Measurements from ENCODE around the gene ADSL.

The ADSL gene

DNA sequence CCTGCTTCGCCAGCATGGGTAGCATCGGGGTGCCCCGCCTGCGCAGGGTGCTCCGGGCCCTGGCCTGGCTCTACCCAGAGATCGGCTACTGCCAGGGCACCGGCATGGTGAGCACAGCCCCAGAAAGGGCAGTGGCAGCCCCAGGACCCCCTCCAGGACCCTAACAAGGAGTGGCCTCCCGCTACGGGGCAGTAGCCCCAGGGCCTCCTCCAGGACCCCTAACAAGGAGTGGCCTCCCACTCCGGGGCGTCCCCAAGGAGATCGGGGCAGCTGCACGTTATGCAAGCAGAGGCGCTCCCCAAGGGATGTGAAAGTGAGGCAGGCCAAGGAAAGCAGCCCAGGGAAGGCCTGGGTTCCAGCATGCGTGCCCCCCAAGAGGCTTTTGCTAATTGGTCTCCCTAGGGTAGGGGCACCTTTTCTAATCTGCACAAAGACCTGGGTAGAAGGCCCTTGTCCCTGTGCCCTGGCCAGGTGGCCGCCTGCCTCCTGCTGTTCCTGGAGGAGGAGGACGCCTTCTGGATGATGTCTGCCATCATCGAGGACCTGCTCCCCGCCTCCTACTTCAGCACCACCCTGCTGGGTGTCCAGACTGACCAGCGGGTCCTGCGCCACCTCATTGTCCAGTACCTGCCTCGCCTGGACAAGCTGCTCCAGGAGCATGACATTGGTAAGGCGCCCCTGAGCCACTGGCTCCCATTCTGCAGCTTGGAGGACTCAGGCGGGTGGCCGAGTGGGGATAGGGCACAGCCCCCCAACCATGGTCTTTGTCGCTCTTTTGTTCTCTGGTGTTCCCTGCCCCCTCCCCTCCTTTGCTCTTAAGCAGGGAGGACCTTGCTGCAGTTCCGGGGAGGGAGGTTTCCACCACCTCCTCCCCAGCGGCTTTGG, 59.1 kb downstream of the ADSL start:
- no peak overlapping the region for H2AFZ ChIP-seq (ENCODE audit: low read depth, low read length)
- no peaks in the 10 kb centered on the region for H3K9me3 ChIP-seq (ENCODE audit: low read length)
- H3K36me3 ChIP-seq (ENCODE audit: insufficient read depth, low read length): peaks cover 85% of the 10 kb centered on the region
- H3K27me3 ChIP-seq (ENCODE audit: insufficient read depth, low read length): no peaks in the 10 kb centered on the region
- H3K4me3 ChIP-seq (ENCODE audit: low read length): no peak overlapping the region
- no peaks in the 10 kb centered on the region for H3K4me1 ChIP-seq (ENCODE audit: insufficient read depth, low read length)

DNA sequence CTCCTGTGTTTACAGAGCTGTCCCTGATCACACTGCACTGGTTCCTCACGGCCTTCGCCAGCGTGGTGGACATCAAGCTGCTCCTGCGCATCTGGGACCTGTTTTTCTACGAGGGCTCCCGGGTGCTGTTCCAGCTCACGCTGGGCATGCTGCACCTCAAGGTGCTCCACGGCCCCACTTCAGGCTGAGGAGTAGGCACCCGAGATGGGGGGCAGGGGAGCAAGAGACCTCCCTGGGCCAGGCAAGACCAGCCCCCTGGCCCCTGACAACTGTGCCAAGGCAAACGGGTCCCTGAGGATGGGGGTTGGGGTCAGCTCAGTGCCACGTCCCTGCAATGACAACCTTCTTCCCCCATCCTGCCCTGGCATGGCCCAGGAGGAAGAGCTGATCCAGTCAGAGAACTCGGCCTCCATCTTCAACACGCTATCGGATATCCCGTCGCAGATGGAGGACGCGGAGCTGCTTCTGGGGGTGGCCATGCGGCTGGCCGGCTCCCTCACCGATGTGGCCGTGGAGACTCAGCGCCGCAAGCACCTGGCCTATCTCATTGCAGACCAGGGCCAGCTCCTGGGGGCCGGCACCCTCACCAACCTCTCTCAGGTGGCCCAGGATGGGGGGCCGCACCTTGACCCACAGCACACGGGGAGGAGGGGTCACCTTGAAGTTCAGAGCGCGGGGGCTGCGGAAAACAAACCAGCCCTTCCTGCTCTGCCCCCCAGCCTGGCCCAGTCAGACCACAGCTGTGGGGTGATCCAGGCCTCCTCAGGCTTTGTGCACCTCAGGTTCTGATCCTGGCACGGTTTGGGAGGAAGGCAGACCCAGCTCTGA, 60.0 kb downstream of the ADSL start:
- no peaks in the 10 kb centered on the region for H3K9me3 ChIP-seq (ENCODE audit: low read length)
- H3K27me3 ChIP-seq (ENCODE audit: insufficient read depth, low read length): no peaks in the 10 kb centered on the region
- H3K36me3 ChIP-seq (ENCODE audit: insufficient read depth, low read length): peaks cover 88% of the 10 kb centered on the region
- no peaks in the 10 kb centered on the region for H3K4me1 ChIP-seq (ENCODE audit: insufficient read depth, low read length)
- no peak overlapping the region for H3K4me3 ChIP-seq (ENCODE audit: low read length)
- no peak overlapping the region for H2AFZ ChIP-seq (ENCODE audit: low read depth, low read length)

DNA sequence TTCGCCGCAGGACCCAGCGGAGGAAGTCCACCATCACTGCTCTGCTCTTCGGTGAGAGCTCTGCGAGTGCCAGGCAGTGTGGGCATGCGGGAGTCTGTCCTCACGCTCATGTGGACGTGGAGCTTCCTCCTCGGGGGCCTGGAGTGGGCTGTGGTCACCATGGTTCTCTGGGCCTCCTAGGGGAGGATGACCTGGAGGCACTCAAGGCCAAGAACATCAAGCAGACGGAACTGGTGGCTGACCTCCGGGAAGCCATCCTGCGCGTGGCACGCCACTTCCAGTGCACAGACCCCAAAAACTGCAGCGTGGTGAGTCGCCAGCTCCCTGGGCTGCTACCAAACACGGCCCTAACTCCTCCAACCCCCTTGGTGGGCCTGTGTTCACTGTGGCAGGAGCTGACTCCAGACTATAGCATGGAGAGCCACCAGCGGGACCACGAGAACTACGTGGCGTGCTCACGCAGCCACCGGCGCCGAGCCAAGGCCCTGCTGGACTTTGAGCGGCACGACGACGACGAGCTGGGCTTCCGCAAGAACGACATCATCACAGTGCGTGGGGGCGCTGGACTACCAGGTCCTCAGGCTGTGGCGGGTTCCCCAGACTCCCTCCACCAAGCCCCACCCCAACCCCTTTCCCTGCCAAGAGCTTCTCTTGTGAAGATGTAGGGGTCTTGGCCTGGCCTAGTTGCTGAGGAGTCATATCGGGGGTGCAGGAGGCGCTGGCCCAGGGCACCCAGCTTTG, 60.9 kb downstream of the ADSL start:
- no peaks in the 10 kb centered on the region for H3K4me1 ChIP-seq (ENCODE audit: insufficient read depth, low read length)
- H2AFZ ChIP-seq (ENCODE audit: low read depth, low read length): no peak overlapping the region
- H3K9me3 ChIP-seq (ENCODE audit: low read length): no peaks in the 10 kb centered on the region
- H3K27me3 ChIP-seq (ENCODE audit: insufficient read depth, low read length): no peaks in the 10 kb centered on the region
- no peak overlapping the region for H3K4me3 ChIP-seq (ENCODE audit: low read length)
- H3K36me3 ChIP-seq (ENCODE audit: insufficient read depth, low read length): peaks cover 87% of the 10 kb centered on the region

DNA sequence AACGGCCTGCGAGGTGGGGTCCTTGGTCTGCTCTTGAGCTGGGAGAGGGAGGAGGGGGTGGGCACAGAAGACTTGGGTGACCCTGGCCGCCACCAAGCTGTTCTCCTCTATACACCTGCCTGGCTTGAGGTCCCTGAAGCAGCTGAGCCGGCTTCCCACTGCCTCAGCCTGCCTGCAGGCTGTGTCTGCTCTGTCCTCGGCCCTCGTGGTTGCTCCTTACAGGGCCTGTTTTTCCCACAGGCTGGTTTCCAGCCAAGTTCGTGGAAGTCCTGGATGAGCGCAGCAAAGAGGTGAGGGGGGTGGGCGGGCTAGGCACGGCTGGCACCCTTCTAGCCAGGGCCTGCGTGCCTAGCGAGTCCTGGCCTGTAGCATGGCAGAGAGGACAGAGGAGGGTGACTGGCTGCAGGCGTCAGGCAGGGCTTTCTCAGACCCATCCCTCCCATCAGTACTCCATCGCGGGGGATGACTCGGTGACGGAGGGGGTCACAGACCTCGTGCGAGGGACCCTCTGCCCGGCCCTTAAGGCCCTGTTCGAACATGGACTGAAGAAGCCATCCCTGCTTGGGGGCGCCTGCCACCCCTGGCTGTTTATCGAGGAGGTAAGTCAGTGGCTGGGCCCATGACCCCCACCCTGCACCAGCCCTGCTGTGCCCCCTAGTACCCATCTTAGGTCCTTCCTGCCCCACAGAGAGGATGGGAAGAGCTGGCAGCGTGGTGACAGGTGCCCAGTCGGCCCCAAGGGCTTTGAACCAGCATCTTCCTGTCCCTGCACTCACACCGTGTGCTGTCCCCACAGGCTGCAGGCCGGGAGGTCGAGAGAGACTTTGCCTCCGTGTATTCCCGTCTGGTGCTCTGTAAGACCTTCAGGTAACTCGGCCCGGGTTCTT, 61.8 kb downstream of the ADSL start:
- Histone ChIP-seq H3K36me3 (ENCODE audit: insufficient read depth, low read length) (peaks cover 85% of the 10 kb centered on the region), H3K4me3 (ENCODE audit: low read length) (no peak overlapping the region), H3K9me3 (ENCODE audit: low read length) (no peaks in the 10 kb centered on the region), H3K4me1 (ENCODE audit: insufficient read depth, low read length) (no peaks in the 10 kb centered on the region), H2AFZ (ENCODE audit: low read depth, low read length) (no peak overlapping the region), H3K27me3 (ENCODE audit: insufficient read depth, low read length) (no peaks in the 10 kb centered on the region)

DNA sequence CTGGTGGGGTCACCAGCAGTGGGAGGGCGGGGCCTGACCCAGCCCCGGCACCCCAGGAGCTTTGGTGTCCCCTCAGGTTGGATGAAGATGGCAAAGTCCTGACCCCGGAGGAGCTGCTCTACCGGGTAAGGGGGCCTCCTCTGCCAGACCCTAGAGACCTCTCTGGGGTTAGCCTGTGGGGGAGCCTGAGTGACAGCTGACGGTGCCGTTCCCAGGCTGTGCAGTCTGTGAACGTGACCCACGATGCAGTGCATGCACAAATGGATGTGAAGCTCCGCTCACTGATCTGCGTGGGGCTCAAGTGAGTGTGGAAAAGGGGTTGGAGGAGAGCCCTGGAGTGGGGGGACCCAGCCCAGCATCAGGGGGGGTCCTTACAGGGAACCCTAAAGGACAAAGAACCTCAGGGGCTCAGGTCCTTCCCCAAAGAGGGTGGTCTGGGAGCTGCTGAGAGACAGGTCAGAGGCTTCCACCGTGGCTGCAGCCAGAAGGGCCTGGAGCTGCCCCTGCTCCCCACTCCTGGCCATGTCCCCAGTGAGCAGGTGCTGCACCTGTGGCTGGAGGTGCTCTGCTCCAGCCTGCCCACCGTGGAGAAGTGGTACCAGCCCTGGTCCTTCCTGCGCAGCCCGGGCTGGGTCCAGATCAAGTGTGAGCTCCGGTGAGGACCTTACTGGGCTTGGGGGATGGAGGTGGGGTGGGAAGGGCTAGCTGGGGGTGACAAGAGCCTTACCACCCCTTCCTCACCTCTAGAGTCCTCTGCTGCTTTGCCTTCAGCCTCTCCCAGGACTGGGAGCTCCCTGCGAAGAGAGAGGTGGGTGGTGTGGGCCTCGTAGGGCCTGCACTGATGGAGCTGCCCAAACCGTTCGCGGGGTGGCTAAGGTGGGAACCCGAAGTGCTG, 62.7 kb downstream of the ADSL start:
- peaks cover 79% of the 10 kb centered on the region for H3K36me3 ChIP-seq (ENCODE audit: insufficient read depth, low read length)
- no peaks in the 10 kb centered on the region for H3K9me3 ChIP-seq (ENCODE audit: low read length)

DNA sequence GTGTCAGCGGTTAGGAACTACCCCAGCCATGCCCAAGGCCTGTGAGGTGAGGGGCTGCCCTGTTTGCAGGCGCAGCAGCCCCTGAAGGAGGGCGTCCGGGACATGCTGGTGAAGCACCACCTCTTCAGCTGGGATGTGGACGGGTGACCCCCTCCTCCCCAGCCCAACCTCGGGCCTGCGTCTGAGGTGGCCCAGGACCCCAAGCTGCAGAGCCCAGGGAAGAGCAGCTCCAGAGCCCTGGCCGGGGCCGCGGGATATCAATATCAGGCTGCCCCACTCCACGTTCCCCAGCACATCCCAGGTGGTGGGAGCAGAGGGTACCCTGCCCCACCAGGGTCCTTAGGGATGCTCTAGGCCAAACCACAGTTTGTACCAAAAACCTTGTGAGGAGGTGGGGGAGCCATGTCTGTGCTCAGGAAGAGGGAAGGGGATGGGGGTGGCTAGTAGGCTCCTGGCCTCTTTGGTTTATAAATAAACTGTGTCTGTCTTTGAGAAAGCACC, 63.4 kb downstream of the ADSL start:
- no peaks in the 10 kb centered on the region for H3K27me3 ChIP-seq (ENCODE audit: insufficient read depth, low read length)
- peaks cover 72% of the 10 kb centered on the region for H3K36me3 ChIP-seq (ENCODE audit: insufficient read depth, low read length)
- H3K9me3 ChIP-seq (ENCODE audit: low read length): no peaks in the 10 kb centered on the region
- no peak overlapping the region for H3K4me3 ChIP-seq (ENCODE audit: low read length)
- H2AFZ ChIP-seq (ENCODE audit: low read depth, low read length): no peak overlapping the region
- no peaks in the 10 kb centered on the region for H3K4me1 ChIP-seq (ENCODE audit: insufficient read depth, low read length)

More for the DNA sequence above, 62.7 kb downstream of the ADSL start:
- Histone ChIP-seq H3K4me1 (ENCODE audit: insufficient read depth, low read length) (no peaks in the 10 kb centered on the region), H2AFZ (ENCODE audit: low read depth, low read length) (no peak overlapping the region), H3K4me3 (ENCODE audit: low read length) (no peak overlapping the region), H3K27me3 (ENCODE audit: insufficient read depth, low read length) (no peaks in the 10 kb centered on the region)

DNA sequence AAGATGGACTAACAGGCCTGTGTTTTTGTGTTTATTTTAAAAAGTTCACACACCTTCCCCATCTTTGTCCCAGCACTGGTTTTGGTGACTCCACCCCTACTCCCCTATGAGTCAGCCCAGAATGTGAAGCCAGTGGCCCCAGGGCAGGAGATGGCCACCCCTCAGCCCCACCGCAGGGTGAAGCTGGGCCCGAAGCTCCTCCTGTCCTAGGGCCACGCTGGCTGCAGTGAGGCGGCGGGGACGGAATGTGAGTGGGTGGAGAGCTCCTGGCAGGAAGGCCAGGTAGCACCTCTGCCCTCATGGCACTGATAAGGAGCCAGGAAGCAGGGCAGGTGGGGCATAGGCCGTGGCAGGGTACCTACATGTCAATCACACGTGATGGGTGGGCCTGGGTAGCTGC, 64.0 kb downstream of the ADSL start:
- no peaks in the 10 kb centered on the region for H3K9me3 ChIP-seq (ENCODE audit: low read length)
- H3K36me3 ChIP-seq (ENCODE audit: insufficient read depth, low read length): peaks cover 68% of the 10 kb centered on the region
- no peaks in the 10 kb centered on the region for H3K27me3 ChIP-seq (ENCODE audit: insufficient read depth, low read length)
- H3K4me3 ChIP-seq (ENCODE audit: low read length): no peak overlapping the region
- no peaks in the 10 kb centered on the region for H3K4me1 ChIP-seq (ENCODE audit: insufficient read depth, low read length)
- H2AFZ ChIP-seq (ENCODE audit: low read depth, low read length): no peak overlapping the region

DNA sequence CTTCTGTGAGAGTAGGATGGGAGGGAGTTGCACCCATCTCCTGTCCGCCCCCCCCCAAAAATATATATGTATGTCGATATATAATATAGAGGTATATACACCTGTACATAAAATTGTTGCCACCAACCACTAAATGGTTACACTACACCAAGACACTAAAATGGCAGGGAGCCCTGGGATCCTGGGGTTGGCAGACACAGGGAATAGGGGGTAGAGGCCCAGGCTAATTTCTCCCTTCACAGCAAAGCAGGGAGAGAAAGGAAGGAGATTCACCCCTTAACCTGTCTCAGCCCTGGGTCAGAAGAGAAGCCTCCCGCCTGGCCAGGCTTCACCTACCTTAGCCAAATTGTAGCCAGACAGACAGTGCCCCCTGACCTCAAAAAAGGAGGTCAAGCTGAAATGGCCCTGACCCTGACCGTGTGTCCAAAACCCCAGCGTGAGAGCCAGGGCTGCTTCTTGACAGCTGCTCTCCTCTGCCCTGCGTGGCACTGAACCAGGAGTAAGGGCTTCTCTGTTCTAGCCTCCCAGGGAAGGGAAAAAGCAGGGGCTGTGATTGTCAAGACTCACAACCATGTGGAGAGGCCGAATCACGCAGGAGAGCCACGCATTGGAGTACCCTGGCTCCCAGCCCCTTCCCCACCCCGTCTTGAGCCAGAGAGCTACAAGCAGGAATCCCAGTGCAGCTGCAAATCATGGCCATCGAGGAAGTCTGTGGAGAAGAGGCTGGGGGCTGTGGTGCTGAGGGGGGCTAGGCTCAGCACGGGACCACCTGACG, 64.6 kb downstream of the ADSL start:
- Histone ChIP-seq H3K9me3 (ENCODE audit: low read length) (no peaks in the 10 kb centered on the region), H3K36me3 (ENCODE audit: insufficient read depth, low read length) (peaks cover 68% of the 10 kb centered on the region), H3K4me3 (ENCODE audit: low read length) (no peak overlapping the region), H2AFZ (ENCODE audit: low read depth, low read length) (no peak overlapping the region), H3K27me3 (ENCODE audit: insufficient read depth, low read length) (no peaks in the 10 kb centered on the region), H3K4me1 (ENCODE audit: insufficient read depth, low read length) (no peaks in the 10 kb centered on the region)

DNA sequence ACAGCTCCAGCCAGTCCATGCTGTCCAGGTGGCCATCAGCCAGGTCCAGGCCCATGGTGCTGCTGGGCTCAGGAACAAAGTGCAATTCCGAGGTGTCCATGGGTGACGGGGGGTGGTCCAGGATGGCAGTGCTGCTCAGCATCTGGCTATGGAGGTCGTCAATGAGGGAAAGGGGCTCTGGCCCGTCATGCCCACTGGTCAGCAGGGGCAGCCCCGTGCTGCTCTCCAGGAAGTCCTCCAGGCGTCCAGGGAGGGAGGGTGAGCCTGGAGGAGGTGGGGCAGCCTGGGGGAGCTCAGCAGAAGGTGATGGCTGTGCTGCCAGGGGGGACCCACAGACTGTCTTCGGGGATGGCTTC, 65.2 kb downstream of the ADSL start:
- Histone ChIP-seq H3K9me3 (ENCODE audit: low read length) (no peaks in the 10 kb centered on the region), H2AFZ (ENCODE audit: low read depth, low read length) (no peak overlapping the region), H3K4me1 (ENCODE audit: insufficient read depth, low read length) (no peaks in the 10 kb centered on the region), H3K36me3 (ENCODE audit: insufficient read depth, low read length) (peaks cover 64% of the 10 kb centered on the region), H3K4me3 (ENCODE audit: low read length) (no peak overlapping the region), H3K27me3 (ENCODE audit: insufficient read depth, low read length) (no peaks in the 10 kb centered on the region)

DNA sequence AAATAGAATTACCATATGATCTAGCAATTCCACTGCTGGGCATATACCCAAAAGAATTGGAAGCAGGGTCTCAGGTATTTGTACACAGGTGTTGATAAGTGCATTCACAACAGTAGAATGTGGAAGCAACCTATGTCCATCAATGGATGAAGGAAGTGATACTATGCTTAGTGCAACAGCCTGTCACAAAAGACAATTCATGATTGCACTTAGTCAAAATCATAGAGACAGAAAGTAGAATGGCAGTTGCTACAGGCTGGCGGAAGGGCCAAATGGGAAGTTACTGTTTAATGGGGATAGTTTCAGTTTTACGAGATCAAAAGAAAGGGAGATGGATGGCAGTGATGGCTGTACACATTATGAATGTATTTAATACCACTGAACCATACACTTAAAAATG, 66.1 kb downstream of the ADSL start:
- no peaks in the 10 kb centered on the region for H3K27me3 ChIP-seq (ENCODE audit: insufficient read depth, low read length)

DNA sequence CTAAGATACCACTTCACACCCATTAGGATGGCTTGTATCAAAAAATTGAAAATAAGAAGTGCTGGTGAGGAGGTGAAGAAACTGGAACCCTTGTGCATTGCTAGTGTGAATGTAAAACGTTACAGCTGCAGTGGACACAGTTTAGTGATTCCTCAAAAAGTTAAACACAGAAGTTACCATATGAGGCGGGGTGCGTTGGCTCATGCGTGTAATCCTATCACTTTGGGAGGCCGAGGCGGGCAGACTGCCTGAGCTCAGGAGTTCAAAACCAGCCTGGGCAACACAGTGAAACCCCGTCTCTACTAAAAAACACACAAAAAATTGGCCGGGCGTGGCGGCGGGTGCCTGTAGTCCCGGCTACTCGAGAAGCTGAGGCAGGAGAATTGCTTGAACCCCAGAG, 67.6 kb downstream of the ADSL start:
- no peak overlapping the region for H2AFZ ChIP-seq (ENCODE audit: low read depth, low read length)
- peaks cover 56% of the 10 kb centered on the region for H3K36me3 ChIP-seq (ENCODE audit: insufficient read depth, low read length)
- no peaks in the 10 kb centered on the region for H3K9me3 ChIP-seq (ENCODE audit: low read length)
- no peaks in the 10 kb centered on the region for H3K4me1 ChIP-seq (ENCODE audit: insufficient read depth, low read length)
- no peaks in the 10 kb centered on the region for H3K27me3 ChIP-seq (ENCODE audit: insufficient read depth, low read length)
- H3K4me3 ChIP-seq (ENCODE audit: low read length): no peak overlapping the region

More for the DNA sequence above, 66.1 kb downstream of the ADSL start:
- Histone ChIP-seq H2AFZ (ENCODE audit: low read depth, low read length) (no peak overlapping the region), H3K4me3 (ENCODE audit: low read length) (no peak overlapping the region), H3K36me3 (ENCODE audit: insufficient read depth, low read length) (peaks cover 60% of the 10 kb centered on the region), H3K9me3 (ENCODE audit: low read length) (no peaks in the 10 kb centered on the region), H3K4me1 (ENCODE audit: insufficient read depth, low read length) (no peaks in the 10 kb centered on the region)

Data from neuron (in vitro differentiated cells).